Measurements from ENCODE around the gene ALDH16A1.
"Not testable (repeated sequence)": the region's sequence is repeated elsewhere in the genome, so short reads cannot be mapped to it uniquely, and the experiment has no call there.

Gene ALDH16A1

DNA sequence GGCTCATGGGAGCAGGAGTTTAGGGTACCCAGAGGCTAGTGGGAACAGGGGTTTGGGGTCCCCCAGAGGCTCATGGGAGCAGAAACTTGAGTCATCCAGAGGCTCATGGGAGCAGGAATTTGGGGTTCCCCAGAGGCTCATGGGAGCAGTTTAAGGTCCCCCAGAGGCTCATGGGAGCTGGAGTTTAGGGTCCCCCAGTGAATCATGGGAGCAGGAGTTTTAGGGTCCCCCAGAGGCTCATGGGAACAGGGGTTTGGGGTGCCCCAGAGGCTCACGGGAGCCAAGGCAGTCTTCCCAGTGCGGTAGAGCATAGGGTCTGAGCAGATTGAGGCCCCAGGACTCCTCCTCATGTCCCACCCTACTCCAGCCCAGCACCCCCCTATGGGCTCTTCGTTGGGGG is 12.3 kb downstream of the ALDH16A1 start:
- DNase-seq (ENCODE audit: low read depth), result no peak

DNA sequence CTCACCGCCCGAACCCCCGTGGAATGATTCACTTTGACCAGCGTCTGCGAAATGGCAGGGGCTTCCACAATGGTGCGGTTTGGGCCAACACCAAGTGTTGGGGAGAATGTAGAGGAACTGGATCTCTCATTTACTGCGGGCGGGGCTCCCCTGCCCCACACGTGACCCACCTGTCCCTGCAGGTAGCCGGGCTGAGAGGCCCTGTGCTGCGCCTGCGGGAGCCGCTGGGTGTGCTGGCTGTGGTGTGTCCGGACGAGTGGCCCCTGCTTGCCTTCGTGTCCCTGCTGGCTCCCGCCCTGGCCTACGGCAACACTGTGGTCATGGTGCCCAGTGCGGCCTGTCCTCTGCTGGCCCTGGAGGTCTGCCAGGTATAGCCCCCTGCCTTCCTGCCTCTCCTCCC is 15.2 kb downstream of the ALDH16A1 start:
- no peak for DNase-seq (ENCODE audit: low read depth)

DNA sequence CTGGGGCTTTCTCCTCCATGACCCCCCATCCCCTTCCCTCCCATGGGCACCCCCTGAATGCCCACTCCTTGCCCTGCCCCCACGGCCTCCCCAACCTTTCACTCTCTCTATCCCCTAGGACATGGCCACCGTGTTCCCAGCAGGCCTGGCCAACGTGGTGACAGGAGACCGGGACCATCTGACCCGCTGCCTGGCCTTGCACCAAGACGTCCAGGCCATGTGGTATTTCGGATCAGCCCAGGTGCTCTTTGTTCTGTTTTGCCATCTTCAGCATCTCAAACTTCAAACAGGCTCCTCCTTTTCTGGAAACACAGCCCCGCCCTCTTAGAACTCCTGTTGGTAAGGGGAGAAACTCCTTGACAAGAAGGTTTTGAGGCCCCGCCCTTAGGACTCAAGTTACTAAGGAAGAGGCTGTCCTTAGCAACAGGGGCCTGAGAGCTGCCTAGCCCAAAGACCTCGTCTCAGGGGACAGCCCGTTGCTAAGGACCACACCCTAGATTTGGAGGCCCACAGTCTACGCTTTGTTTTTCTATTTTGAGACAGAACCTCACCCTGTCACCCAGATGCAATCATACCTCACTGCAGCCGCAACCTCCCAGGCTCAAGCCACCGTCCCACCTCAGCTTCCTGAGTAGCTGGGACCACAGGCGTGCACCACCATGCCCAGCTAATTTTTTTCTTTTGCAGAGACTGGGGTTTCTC is 15.9 kb downstream of the ALDH16A1 start:
- DNase-seq (ENCODE audit: low read depth), result peak; percentile 51

DNA sequence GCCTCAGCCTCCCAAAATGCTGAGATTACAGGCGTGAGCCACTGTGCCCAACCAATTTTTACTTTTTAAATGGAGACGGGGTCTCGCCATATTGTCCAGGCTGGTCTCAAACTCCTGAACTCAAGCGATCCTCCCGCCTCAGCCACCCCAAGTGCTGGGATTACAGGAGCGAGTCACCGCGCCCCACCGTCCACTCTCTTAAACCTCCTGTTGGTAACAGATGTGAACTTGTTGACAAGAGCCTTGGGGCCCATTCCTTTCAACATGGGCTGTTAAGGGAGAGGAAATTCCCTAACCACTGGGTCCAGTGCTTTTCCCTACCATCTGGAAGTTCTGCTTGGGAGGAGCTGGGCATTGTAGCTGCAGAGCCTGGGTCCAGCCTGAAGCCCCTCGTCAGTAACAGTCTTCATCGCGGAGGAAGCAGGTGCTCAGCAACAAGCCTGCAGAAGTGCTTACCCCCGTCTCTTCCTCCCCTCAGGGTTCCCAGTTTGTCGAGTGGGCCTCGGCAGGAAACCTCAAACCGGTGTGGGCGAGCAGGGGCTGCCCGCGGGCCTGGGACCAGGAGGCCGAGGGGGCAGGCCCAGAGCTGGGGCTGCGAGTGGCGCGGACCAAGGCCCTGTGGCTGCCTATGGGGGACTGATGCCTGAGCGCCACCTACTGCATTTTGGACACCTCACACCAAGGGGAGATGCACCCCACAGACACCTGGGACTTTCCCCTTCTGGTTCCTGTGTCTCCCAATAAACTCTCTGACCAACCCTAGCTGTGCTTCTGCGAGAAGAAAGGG is 17.0 kb downstream of the ALDH16A1 start:
- no peak for DNase-seq (ENCODE audit: low read depth)

DNA sequence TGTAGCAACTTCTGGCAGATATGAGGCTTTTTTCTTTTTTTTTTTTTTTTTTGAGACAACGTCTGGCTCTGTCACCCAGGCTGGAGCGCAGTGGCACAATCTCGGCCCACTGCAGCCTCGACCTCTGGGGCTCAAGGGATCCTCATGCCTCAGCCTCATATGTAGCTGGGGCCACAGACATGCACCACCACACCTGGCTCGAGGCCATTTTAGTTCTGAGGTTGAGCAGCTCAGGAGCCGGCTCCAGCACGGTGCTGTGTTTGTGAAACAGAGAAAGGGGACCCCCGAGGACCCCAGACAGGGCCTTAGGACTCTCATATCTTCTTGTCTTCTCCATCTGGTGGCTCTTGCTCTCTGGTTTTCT is 17.6 kb downstream of the ALDH16A1 start:
- no peak for DNase-seq (ENCODE audit: low read depth)

DNA sequence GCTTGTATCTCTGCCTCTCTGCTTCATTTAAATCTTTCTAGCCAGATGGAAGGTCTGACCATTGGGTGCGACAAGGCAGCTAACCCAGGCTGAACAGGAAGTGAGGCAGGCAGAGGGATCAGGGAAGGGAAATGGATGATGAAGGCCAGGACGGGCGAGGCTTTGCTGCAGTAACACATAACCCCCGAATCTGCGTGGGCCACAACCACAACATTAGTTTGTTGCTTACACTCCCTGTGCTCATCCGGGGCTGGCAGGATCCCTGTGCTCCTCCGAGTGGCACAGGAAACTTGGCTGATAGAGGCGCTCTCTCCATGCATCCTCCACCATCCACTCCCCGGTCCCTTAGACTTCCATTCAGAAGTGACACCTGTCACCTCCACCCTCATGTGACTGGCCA is 19.9 kb downstream of the ALDH16A1 start:
- no peak for DNase-seq (ENCODE audit: low read depth)

DNA sequence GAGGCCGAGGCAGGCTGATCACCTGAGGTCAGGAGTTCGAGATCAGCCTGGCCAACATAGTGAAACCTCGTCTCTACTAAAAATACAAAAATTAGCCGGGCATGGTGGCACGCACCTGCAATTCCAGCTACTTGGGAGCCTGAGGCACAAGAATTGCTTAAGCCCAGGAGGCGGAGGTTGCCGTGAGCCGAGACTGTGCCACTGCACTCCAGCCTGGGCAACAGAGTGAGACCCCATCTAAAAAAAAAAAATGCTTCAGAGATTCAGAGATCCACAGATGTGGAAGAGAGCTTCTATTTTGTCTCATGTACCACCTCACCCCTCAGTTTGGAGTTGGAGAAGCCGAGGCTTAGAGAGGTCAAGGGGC is 20.5 kb downstream of the ALDH16A1 start:
- not testable (repeated sequence) for DNase-seq (ENCODE audit: low read depth)

DNA sequence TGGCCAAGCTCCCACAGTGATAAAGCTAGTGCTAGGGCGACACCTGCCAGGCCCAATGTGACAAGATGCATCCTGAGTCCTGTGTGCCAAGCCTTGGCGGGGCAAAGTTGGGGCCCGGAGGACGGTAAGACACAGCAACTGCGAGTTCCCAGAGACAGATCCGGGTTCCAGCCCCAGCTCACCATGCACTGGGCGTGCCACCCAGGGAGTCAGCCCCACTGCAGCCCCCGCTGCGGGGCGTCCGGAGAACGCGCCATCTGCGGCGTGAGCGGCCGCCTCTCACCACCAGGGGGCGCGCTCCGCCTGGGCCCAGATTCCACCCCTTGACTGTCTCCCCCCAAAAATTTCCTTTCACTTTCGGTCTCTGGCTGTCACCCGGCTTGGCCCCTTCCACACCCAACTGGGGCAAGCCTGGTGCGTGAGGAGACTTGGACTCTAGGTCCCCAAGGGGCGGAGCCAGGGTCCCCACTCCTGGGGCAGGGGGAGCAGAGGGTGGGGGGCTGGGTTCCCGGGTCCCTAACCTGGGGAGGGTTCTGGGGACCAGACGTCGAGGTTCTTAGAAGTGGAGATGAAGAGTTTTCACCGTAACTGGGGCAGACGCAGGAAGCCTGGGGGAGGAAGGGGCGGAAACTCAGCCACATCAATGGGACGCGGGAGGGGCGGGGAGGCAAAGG is 21.0 kb downstream of the ALDH16A1 start, which contains the start of gene FLT3LG:
TSS of gene FLT3LG (plus strand) at position 348 of the 674 bp plus-strand sequence. CDS start 425 bp downstream, outside the sequence.
- DNase-seq (ENCODE audit: low read depth), result peak; percentile 82

DNA sequence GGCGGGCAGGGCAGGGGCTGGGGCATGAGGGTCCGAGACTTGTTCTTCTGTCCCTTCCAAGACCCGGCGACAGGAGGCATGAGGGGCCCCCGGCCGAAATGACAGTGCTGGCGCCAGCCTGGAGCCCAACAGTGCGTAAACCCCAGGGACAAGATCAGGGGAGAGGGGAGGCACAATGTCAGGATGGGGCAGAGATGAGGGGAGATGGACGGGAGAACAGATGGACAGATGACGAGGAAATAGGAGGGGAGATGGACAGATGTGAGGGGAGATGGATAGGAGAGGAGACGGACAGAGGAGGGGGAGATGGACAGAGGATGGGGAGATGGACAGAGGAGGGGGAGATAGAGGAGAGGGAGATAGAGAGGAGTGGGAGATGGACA is 21.5 kb downstream of the ALDH16A1 start:
- DNase-seq (ENCODE audit: low read depth), result no peak

DNA sequence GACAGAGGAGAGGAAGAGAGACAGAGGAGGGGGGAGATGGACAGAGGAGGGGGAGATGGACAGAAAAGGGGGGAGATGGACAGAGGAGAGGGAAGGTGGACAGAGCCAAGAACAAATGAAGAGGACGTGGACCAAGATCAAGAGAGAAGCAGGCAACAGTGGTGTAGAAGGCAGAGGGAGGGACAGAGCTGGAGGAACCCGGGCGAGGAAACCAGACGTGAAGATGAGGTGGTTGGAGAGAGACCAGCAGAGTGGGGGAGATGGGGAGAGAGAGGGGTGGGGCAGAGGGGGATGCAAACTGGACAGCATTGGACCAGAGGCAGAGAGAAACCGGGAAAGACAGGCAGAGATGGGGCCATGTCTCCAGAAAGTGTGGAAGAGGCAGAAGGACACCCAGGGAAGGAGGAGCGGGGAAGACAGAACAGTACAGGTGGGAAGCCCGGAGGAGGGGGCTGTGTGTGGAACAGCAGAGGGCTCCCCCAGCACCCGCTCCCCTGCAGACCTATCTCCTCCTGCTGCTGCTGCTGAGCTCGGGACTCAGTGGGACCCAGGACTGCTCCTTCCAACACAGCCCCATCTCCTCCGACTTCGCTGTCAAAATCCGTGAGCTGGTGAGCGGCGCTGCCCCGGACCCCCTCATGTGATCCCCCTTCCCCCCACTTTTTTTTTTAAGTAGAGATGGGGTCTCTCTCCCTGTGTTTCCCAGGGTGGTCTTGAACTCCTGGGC is 22.3 kb downstream of the ALDH16A1 start:
- no peak for DNase-seq (ENCODE audit: low read depth)

DNA sequence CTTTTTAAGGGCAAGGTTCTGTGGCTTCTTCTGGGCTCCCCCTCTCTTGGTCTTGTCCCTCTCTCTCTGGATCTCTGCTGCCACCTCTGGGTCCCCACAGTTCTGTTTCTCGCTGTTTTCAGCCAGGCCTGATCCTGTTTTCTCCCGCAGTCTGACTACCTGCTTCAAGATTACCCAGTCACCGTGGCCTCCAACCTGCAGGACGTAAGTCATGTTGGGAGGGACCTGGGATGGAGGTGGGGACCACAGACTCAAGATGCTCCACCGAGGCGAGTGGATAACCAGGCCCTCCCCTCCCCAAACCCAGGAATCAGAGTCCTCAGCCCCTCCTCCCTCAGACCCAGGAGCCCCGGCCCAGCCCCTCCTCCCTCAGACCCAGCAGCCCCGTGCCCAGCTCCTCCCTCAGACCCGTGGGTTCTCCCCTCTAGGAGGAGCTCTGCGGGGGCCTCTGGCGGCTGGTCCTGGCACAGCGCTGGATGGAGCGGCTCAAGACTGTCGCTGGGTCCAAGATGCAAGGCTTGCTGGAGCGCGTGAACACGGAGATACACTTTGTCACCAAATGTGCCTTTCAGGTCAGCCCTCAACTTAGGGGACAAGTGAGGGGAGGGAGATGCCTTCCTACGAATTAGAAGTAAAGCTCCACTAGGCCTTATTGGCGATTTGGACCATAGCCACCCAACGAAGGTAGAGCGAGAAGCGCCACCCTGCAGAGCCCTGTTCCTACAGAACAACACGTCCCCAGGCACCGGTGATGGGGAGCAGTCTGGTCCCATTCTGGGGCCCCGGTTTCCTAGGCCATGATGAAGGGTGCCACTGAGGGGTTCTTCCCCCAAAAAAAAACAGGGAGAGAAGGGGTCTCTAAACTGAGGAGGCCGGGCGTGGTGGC is 23.2 kb downstream of the ALDH16A1 start:
- DNase-seq (ENCODE audit: low read depth), result peak; percentile 45

DNA sequence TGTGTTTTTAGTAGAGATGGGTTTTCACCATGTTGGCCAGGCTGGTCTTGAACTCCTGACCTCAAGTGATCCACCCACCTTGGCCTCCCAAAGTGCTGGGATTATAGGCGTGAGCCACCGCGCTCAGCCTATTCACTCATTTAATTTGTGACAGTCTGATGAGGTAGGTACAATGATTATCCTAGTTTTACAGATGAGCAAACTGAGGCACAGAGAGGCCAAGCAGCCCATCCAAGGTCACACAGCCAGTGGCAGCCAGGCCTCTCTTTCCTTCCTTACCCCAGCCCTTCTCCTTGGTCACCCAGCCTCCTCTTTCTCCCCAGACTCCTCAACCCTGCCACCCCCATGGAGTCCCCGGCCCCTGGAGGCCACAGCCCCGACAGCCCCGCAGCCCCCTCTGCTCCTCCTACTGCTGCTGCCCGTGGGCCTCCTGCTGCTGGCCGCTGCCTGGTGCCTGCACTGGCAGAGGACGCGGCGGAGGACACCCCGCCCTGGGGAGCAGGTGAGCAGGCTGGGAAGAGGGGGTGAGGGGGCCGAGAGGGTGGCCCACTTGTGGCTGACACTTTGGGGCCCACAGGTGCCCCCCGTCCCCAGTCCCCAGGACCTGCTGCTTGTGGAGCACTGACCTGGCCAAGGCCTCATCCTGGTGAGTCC is 27.1 kb downstream of the ALDH16A1 start:
- DNase-seq (ENCODE audit: low read depth), result no peak

DNA sequence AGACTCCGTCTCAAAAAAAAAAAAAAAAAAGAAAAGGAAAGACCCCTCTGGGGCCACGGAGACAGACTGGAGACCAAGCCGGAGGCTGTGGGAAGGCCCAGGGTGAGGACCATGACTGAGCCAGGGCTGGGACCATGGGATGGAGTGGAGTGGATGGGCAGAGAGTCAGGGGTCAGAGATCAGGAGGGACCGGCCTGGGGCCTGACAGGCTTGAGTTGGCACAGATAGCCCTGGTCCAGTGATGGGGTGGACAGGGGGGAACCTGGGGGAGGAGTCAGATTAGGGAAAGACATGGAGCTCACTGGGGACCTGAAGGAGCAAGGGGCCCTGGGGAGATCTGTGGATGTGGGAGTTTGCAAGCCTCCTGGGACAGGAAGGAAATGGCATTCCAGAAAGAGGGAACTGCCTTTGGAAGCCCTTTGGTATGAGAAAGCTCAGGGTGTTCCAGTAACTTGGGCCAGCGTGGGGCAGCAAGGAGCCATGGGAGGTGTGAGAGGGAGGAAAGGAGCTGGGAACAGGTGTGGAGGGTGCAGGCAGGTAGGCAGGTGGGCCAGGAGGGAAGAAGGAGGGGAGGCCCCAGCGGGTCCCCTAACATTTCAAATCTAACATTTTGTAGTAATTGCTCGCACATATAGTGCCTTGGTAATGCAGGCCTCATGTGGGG is 28.1 kb downstream of the ALDH16A1 start:
- DNase-seq (ENCODE audit: low read depth), result no peak

DNA sequence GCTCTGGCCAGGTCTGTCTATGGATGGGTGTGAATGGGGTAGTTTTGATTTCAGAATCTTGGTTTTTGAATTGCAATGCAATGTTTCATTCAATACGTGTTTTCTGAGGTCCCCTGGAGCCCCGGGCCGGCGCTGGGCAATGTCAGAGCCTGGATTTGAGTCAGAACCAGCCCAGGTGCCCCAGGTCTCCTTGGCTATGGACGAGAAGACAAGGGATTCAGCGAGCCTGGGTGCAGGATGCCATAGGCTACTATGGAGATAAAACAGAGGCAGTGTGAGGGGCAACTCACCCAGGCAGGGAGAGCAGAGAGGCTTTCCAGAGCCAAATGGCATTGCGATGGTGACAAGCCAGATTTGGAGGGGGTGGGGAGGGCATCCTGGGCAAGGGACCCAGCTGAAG is 33.2 kb downstream of the ALDH16A1 start:
- no peak for DNase-seq (ENCODE audit: low read depth)

DNA sequence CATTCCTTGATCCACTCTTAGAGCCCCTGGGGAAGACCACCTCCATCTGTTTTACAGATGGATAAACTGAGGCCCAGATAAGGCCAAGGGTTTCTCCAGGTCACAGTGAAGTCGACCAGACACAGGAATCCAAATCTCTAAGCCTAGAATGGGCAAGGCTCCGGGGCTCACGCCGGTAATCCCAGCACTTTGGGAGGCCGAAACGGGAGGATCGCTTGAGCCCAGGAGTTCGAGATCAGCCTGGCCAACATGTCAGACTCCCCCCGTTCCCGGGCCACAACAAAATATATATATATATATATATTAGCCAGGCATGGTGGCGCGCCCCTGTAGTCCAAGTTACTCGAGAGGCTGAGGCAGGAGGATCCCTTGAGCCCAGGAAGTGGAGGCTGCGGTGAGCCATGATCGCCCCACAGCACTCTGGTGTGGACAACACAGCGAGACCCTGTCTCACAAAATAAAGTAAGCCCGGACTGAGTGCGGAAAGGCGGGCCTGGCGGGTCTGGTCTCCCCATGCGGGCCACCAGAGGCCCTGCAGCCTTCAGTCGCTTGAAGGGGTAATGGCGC is 33.8 kb downstream of the ALDH16A1 start:
- DNase-seq (ENCODE audit: low read depth), result no peak

DNA sequence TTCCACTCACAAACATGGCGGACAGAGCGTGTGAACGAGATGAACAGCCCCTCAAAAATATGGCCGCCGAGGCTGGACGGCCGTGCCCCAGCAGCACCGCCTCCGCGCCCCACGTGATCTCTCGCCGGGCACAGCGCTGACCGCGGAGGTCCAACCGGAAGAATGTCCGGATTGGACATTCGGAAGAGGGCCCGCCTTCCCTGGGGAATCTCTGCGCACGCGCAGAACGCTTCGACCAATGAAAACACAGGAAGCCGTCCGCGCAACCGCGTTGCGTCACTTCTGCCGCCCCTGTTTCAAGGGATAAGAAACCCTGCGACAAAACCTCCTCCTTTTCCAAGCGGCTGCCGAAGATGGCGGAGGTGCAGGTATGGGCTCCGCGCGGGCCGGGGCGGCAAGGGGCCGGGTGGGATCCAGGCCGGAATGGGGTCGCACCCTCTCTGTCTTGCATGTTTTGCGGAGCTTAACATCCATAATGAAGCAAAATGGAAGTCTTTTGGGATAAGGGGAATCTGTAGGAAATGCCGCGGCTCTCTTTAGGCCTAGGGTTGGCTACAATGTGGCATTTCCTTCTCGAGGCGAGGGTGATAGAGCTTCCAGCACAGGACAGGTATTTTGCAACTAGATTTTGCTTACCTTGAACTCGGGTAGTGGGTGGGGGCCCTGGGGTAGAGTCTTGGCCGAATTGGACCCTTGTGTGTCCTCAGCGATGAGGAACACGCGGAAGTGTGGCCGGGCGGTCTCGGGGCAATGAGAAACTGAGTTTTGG is 34.4 kb downstream of the ALDH16A1 start, which contains the start of gene RPL13A:
TSS of gene RPL13A (plus strand) at position 332 of the 769 bp plus-strand sequence. CDS start at position 354, 22 bp downstream.
- DNase-seq (ENCODE audit: low read depth), result peak; percentile 98

DNA sequence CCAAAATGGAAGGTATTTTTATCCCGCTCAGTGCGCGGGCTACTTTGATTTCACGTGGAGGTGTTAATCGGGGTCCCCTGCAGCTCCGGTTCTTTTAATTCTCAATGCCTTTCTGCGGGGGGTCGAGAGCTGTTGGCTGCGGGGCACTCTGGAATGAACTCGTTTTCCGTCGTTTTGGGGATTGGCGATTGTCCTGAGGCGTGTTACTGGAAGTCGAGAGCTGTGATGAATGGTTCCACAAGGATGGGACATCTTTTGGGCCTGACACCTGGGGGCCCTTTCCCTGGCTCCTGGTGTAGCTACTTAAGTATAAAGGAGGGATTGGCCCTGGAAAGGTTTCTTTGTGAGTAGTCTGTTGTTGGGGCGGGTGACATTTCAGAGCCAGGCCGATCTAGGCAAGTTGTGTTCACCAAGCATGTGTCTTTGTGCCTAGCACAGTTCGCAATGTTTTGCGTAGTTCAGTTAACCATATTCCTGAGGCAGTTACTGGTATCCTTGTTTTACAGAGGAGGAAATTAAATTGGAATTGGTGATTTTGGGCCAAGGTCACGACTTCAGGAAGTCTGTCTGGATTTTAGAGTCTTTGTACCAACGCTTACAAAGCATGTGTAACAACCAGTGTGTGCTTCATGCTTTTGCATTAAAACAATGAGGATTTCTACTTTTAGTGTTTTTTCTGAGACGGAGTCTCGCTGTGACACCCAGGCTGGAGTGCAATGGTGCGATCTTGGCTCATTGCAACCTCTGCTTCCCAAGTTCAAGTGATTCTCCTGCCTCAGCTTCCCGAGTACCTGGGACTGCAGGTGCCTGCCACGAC is 35.2 kb downstream of the ALDH16A1 start:
- no peak for DNase-seq (ENCODE audit: low read depth)

DNA sequence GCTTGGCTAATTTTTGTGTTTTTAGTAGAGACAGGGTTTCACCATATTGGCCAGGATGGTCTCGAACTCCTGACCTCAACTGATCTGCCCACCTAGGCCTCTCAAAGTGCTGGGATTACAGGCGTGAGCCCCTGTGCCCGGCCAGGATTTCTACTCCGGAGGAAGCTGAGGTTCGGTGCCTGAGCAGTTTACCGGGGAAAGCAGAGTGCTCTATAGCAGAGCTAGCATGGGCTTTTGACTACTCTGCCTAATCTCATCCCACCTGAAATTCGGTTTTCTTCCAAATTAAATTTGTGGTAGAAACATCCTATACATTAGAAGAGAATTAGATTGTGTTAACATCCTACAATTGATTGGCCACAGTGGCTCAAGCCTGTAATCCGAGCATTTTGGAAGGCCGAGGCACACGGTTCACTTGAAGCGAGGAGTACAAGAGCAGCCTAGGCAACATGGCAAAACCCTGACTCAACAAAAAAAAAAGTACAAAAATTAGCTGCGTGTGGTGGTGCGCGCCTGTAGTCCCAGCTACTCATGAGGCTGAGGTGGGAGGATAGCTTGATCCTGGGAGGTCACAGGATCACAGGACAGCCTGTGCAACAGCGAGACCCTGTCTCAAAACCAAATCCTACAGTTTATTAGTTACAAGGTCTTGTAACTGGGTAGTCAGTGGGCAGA is 36.0 kb downstream of the ALDH16A1 start:
- DNase-seq (ENCODE audit: low read depth), result no peak

All from ELR (cell line).